ENCODE data around the gene ZNF763.
"Not testable (repeated sequence)": the region's sequence is repeated elsewhere in the genome, so short reads cannot be mapped to it uniquely, and the experiment has no call there.

Gene ZNF763

GRCh38 chr19:11973019-11973810, 8.4 kb downstream of the ZNF763 start:
- no peak for DNase-seq

GRCh38 chr19:11978492-11979100, 13.8 kb downstream of the ZNF763 start:
- no peak for DNase-seq

DNA sequence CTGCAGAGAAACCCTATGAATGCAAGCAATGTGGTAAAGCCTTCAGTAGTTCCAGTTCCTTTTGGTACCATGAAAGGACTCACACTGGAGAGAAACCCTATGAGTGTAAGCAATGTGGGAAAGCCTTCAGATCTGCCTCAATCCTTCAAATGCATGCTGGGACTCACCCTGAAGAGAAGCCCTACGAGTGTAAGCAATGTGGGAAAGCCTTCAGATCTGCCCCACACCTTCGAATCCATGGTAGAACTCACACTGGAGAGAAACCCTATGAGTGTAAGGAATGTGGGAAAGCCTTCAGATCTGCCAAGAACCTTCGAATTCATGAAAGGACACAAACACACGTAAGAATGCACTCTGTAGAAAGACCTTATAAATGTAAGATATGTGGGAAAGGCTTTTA, 14.7 kb downstream of the ZNF763 start:
- no peak for DNase-seq

- no peak for DNase-seq
Observed at GRCh38 chr19:11982526-11982925, 17.7 kb downstream of the ZNF763 start.

DNA sequence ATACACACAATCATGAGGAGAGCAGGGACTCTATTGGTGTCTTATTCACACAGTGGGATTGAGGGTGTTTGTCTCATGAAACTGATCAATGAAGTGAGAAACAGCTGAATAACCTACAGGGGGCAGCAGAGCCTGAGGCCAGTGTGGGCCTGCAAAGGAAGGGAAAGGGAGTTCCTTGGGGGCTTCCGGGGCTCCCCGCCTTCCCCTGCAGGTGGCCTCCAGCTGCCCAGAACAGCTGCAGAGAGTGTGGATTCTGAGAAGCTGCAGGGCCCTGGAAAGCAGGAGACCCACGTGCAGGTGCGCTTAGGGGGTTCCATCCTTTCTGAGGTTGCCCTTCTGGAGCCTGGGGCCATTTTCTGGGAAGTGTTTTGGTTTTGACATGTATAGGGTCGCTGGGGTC, 20.1 kb downstream of the ZNF763 start:
- DNase-seq = no peak

DNA sequence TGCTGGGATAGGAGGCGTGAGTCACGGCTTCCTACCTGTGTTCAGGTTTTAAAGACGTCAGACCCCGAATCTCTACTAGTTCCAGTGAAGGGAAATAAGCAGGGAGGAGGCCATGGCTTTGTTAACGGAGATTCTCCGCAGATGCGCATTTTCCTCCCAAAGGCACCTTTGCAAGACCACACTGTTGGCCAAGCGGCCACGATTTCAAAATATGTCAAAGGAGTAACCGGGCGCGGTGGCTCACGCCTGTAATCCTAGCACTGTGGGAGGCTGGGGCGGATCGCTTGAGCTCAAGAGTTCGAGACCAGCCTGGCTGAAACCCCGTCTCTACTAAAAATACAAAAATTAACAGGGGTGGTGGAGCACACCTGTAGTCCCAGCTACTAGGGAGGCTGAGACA, 21.9 kb downstream of the ZNF763 start:
- DNase-seq = no peak

DNA sequence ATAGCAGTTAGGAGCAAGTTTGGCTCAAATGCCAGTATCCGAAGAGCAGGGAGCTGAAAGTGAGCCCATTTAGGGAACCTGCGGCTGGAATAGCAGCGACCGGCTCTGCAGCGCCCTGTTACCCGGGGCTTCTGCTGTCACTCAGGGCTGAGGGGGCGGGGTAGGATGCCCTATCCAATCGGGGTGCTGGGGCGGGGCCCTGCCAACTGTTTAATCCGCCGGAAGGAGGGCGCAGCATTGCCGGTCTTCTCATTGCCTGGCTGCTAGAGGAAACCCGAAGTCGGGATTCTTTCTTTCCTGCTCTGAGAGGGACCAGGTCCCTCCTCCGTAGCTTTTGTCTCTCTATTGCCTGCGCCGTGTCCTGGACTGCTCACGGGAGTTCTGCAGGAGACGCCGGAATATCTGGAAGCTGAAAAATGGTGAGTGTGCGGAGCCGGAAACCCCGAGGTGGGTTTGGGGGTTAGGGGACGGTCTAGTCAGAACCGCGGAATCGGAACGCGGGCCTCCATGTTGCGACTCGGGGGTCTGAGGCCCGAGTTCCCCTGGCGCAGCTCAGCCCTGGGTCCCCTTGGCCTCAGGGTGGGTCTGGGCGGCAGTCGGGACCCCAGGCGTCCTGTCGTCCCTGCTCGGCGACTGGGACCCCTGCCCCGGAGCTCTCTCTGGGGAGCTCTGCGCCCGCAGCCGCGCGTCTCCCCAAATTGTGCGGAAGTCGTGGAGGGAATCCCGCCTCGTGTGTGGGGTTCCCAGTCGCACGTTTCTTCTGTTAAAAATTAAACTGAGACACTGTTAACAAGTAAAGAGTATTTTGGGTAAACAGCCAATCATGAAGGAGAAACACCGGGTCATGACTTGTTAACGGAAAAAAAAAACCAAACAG, 22.8 kb downstream of the ZNF763 start:
- peak; percentile 37 for DNase-seq

- DNase-seq = no peak
Observed at GRCh38 chr19:11989112-11989456, 24.2 kb downstream of the ZNF763 start.

GRCh38 chr19:11991921-11992320, 27.1 kb downstream of the ZNF763 start:
- not testable (repeated sequence) for DNase-seq

DNA sequence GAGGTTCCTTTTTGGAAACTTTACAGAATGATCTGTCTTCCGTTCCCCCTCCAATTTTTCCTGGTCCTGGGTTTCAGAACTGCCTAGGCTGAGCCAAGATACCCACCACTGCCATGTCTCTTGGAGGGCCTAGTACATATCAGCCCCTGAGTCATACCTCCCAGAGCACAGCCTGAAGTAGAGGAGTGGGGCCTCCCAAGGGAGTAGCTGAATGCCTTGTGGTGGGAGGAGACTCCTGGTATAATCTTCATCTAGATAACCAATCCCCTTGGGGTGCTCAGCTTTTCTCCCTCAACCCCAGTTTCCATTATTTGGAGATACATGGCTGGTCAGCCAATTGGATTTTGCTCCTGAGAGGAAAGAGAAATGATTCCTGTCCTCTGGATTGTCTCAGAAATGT, 30.3 kb downstream of the ZNF763 start:
- DNase-seq = no peak

DNA sequence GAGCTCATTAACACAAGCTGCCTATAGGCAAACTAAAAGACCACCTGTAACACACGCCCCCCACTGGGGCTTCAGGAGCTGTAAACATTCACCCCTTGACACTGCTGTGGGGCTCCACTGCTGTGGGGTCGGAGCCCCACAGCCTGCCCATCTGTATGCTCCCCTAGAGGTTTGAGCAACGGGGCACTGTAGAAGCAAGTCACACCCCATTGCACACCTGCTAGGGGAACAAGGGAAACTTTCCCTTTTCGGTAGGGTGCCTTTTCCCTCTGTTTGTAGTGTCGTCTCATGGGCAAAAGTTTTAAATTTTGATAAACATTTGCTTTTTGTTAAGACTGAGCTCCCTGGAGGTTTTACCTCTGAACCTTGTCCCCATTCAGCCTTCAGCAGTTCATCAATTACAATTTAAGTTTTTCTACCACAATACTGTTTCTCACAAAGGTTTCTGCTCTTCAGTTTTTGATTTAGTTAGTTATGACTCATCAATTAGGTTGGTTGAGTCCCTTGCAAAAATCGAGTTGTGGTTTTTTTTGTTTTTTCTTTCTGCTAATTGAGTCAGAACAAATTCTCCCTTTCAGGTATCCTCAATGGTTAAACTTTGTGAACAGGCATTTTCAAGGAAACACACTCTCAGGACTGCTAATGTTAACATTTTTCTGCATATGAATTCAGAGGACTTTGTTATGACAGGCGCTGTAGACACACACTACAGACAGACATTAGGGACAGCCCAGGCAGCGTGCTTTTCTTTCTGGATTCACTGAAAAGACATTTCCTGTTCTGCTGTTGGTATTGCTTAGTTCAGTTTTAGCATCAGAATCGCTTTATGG, 35.5 kb downstream of the ZNF763 start:
- no peak for DNase-seq

GRCh38 chr19:12015015-12015752, 50.3 kb downstream of the ZNF763 start:
- DNase-seq = no peak

DNA sequence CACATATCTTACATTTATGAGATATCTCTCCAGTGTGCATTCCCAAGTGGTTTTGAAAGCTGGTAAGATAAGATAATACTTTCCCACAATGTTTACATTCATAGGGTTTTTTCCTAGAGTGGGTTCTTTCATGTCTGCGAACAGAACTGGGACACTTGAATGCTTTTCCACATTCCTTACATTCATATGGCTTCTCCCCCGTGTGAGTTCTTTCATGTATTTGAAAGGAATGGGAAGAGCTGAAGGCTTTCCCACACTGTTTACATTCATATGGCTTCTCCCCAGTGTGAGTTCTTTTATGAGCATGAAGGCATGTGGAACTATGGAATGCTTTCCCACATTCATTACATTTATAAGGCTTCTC, 50.9 kb downstream of the ZNF763 start:
- DNase-seq = no peak
